Right ventricle myocardium superior (tissue), 1 donor: ENCODE data around the gene CACNB4. TPM values are rescaled to one million over a fixed set of nuclear protein-coding genes. Genes with fewer than 3 reads are reported as not detected.
"Not testable (repeated sequence)": the region's sequence is repeated elsewhere in the genome, so short reads cannot be mapped to it uniquely, and the experiment has no call there.

Source experiments
- ATAC-seq: fragments of 200-7000 bp; cut with Tn5 transposase; one replicate; pipeline ENCODE4 v1.9.1; 2020; ENCODE audit warnings: mild to moderate bottlenecking; ENCODE audit not compliant: poor library complexity
- DNase-seq: peaks from one replicate; pipeline ENCODE4 v3.0.0-alpha.2; 2020
- intact Hi-C: fragments of 100-400 bp; cut with DNase I; formaldehyde crosslinking; loops from one replicate; pipeline ENCODE4 v1.11.2; 2022
- total RNA-seq: library from RNA; stranded (reverse); fragmentation: NEBNext Ultra II Directional; extraction: Animal tissue kit (Norgen Biotek cat#: 25700); gene quantifications from one replicate; pipeline ENCODE4 v1.2.1, GENCODE V29; 2021
- donor health status: DM: no; HTN: yes; CAD: no; lungs with severe emphysema.

Gene CACNB4
- total RNA-seq, 1 donor from 2014 or later: 0.46 TPM

DNA sequence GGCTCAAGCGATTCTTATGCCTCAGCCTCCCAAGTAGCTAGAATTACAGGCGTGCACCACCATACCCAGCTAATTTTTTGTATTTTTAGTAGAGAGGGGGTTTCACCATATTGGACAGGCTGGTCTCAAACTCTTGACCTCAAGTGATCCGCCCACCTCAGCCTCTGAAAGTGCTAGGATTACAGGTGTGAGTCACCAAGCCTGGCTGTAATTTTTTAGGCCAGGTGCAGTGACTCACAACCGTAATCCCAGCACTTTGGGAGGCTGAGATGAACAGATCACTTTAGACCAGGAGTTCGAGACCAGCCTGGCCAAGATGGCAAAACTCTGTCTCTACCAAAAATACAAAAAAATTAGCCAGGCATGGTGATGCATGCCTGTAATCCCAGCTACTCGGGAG is 304.4 kb downstream of the CACNB4 start:
- DNase-seq, intact Hi-C loops, ATAC-seq: not testable (repeated sequence)

GRCh38 chr2:151793123-151793522 is 305.7 kb downstream of the CACNB4 start:
- DNase-seq: no peak
- intact Hi-C loops: no loop called here
- no peak for ATAC-seq

DNA sequence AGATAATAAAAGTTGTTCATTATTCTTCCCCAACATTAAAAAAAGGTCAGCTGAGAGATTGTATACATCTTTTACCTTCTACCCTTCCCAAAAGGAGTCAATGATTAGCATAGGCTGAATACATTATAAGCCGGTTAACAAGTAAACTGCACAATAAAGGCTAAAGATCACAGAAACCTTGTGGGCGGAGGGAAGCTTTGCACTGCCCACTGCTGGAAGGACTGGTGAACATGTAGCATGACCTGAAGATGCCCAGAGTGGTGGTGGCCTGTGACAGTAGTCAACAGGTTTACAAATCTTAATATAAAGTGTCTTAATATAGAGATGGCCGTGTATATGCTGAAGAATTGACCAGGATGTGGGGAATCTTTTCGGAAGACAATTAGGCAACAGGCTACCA is 306.3 kb downstream of the CACNB4 start:
- DNase-seq (no peak), ATAC-seq (no peak)
- intact Hi-C loops: no loop called here

- DNase-seq: no peak
- intact Hi-C loops: no loop called here
- ATAC-seq: no peak
Observed at GRCh38 chr2:151791545-151791944, 307.3 kb downstream of the CACNB4 start.

DNA sequence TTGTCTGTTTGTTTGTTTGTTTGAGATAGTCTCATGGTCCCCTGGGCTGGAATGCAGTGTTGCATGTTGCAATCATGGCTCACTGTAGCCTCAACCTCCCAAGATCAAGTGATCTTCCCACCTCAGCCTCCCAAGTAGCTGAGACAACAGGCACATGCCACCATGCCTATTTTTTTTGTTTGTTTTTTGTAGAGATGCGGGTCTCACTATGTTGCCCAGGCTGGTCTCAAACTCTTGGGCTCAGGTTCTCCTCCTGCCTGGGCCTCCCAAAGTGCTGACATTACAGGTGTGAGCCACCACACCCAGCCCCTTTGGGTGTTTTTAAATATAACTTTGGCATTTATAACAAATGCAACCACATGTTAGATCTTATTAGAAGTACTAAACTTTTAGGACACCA is 308.2 kb downstream of the CACNB4 start:
- DNase-seq (no peak), ATAC-seq (no peak)
- intact Hi-C loops: no loop called here

DNA sequence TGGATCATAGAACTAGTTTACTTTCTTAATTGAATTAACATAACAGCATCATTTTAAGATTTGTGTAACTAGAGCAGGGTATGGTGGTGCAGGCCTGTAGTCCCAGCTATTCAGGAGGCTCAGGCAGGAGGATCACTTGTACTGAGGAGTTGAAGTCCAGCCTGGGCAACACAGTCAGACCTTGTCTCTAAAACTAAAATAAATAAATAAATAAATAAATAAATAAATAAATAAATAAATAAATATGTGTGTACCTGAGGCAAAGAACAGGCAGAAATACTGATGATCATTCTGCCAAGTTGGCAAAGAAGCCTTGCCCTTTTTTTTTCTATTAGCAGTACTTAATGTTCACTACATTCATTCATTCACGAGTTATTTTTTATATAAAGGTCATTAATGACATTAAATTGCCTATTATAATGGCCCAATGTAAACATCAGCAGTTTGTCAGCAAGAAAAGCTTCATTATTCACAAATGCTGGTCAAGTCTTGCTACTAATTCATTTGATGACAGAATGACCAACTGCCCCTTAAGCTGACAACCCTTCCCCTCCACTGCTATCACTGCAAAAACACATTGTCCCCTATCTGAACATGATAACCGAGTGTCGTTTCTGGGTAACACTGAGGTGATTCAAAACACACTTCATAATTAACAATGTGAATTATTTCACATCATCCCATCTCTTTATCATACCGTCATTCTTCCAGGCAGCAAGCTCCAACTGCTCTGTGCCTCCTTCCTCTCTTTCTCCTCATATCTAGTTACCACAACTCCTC is 309.6 kb downstream of the CACNB4 start:
- ATAC-seq (no peak), DNase-seq (no peak)
- intact Hi-C loops: no loop called here

DNA sequence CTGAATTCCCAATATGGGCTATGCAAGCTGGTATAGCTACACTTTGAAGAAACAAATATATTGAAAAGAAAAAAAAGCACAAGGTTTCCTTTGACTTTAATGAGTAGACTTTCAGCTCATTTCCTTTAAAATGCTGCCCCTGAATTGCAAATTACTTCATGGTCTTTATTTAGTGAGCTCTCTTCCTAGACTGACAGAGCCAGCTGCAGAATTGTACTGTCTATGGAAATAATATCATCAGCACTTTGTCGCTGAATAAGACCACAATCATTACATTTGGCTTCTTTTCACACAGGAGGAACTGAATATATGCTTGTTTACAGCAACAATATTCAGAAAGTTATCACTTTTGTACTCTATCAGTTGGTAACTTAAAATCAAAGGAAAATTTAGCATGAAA is 312.4 kb downstream of the CACNB4 start:
- intact Hi-C loops: no loop called here
- ATAC-seq: no peak
- DNase-seq: no peak

- intact Hi-C loops: no loop called here
- DNase-seq (no peak), ATAC-seq (no peak)
Observed at GRCh38 chr2:151786077-151786476, 312.8 kb downstream of the CACNB4 start.

DNA sequence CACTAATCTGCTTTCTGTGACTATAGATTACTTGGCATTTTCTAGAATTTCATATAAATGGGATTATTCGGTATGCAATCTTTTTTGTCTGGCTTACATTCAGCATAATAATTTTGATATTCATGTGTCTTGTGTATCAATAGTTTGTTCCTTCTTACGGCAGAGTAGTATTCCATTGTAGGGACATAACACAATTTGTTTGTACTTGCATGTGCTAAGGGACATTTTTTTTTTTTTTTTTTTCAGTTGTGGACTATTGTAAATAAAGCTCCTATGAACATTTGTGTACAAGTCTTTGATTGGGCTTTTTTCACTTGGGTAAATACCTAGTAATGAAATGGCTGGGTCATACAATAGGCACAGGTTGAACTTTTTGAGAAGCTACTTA is 315.7 kb downstream of the CACNB4 start:
- no peak for ATAC-seq

More for the DNA sequence above, 315.7 kb downstream of the CACNB4 start:
- intact Hi-C loops: no loop called here
- DNase-seq: no peak

Other genes starting within 250 kb of the CACNB4 start
- gene STAM2, start 76.7 kb upstream of the CACNB4 start, total RNA-seq: 22.6 TPM
- 6.1 TPM for gene FMNL2, start 236.1 kb upstream of the CACNB4 start, total RNA-seq